Omental fat pad (tissue), 4 donors: Measurements from ENCODE around the gene PLEKHG4B. TPM values are rescaled to one million over a fixed set of nuclear protein-coding genes. Genes with fewer than 3 reads are reported as not detected.

Source experiments
- ATAC-seq: fragments of 150-250 bp; one replicate; pipeline ENCODE4 v1.9.1; 2016; ENCODE audit warnings: mild to moderate bottlenecking, moderate library complexity; ENCODE audit not compliant: low FRiP score
- DNase-seq: peaks from one replicate; pipeline ENCODE4 v3.0.0-alpha.2; 2019; ENCODE audit warnings: low spot score
- total RNA-seq, 4 donors: library from RNA; depleted of rRNA; stranded (reverse); fragments of >200 nt; gene quantifications; one replicate each; pipeline ENCODE4 v1.1.0, GENCODE V29; 2016
- TF ChIP-seq, protein P1 (sequence below), 3 donors: fragments of 450-650 bp; IDR thresholded peaks; one replicate each; pipeline ENCODE4 v1.5.1; 2016 to 2017; ENCODE audit warnings: antibody characterized with exemption in 3 of 3, mild to moderate bottlenecking in 3 of 3, moderate library complexity in 2 of 3

Gene PLEKHG4B
- total RNA-seq, 4 donors from 2014 or later = 0.44 to 0.65 (median 0.60) TPM; not detected in 1

DNA sequence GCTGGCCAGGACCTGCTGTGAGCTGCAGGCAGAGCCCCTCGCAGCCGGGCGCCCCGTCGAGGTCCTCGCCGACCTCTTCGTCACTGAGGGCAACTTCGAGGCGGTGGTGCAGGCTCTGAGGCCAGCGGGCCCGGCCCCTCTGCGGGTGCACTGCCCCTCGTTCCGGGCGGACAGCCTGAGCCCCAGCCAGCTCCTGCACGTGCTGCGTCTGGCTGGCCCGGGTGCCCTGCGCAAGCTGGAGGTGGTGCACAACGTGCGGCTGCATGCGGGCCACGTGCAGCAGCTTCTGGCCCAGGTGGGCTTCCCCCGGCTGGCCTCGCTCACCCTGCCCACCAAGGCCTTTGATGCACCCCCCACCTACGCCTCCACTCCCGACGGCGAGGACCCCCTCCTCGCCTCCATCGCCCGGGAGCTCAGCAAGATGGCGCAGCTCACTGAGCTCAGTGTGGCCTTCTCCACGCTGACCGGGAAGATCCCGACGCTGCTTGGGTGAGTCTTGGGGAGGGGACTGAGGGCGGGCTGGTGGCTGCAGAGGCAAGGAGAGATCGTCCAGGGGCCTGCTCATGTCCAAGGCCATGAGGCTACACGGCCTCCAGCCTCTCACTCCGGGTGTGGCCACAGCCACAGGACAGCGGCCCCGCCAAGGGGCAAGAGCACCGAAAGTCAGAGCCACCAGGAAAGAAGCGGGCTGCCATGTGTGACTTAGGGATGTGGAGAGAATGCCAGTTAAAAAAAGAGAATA is 100.2 kb downstream of the PLEKHG4B start:
- TF ChIP-seq, protein P1, sequence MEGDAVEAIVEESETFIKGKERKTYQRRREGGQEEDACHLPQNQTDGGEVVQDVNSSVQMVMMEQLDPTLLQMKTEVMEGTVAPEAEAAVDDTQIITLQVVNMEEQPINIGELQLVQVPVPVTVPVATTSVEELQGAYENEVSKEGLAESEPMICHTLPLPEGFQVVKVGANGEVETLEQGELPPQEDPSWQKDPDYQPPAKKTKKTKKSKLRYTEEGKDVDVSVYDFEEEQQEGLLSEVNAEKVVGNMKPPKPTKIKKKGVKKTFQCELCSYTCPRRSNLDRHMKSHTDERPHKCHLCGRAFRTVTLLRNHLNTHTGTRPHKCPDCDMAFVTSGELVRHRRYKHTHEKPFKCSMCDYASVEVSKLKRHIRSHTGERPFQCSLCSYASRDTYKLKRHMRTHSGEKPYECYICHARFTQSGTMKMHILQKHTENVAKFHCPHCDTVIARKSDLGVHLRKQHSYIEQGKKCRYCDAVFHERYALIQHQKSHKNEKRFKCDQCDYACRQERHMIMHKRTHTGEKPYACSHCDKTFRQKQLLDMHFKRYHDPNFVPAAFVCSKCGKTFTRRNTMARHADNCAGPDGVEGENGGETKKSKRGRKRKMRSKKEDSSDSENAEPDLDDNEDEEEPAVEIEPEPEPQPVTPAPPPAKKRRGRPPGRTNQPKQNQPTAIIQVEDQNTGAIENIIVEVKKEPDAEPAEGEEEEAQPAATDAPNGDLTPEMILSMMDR (IDR thresholded peaks at IDR 0.05) = no peak
- DNase-seq (no peak), ATAC-seq (no peak)

DNA sequence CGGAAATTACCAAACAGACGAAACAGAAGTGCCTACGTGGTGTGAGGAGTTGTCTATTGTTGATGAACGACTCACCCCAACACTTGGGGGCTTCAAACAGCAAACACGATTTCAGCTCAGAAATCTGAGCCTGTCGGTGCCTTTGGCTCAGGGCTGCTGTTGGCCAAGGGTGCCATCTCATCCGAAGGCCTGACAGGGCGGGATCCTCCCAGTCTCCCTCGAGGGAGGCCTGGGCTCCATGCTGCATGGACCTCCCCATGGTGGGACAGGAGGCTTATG is 100.7 kb downstream of the PLEKHG4B start:
- ATAC-seq = no peak
- no peak for DNase-seq
- TF ChIP-seq, protein P1 (IDR thresholded peaks at IDR 0.05) = no peak

DNA sequence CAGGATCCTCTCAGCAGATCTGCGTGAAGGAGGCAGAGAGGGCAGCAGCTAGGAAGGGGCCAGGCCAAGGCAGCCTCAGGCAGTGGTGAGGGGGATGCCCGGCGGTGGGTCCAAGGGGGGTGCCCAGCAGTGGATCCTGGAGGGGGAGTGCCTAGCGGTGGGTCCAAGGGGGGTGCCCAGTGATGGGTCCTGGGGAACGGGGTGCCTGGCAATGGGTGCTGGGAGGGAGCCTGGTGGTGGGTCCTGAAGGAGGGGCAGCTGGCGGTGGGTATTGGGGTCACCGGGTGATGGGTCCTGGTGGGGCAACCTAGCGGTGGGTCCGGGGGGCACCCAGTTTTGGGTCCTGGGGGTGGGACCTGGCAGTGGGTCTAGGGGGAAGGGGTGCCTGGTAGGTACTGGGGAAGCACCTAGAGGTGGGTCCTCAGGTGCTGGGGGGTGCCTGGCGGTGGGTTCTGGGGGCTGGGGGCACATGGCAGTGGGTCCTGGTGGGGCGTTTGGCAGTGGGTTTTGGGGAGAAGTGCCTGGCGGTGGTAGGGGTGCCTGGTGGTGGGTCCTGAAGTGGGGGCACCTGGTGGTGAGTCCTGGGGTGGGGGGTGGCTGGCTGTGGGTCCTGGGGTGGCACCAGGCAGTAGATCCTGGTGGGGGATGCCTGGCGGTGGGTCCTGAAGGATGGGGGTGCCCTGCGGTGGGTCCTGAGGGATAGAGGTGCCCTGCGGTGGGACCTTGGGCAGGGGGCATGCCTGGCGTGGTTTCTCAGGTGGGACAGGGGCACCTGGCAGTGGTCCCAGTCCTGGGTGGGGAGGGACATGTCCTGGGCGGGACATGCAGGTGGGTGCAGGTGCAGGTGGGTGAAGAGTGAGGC is 101.2 kb downstream of the PLEKHG4B start:
- TF ChIP-seq, protein P1 (IDR thresholded peaks at IDR 0.05) = no peak
- DNase-seq = no peak
- ATAC-seq = no peak

DNA sequence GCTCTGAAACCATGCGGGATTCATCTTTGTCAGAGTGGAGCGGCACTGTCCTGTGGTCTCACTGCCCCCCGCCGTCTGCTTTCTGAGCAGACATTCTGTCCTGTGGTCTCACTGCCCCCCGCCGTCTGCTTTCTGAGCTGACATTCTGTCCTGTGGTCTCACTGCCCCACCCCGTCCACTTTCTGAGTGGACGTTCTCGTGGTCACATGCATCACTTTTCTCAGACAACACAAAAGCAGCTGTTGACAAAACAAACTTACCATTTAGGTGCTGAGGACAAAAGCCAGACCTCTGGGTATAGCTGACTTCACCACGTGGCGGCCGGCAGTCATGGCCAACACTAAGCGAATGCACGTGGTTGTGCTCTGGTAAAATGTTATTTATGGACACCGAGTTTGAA is 102.1 kb downstream of the PLEKHG4B start:
- DNase-seq = no peak
- TF ChIP-seq, protein P1 (IDR thresholded peaks at IDR 0.05) = no peak
- ATAC-seq = no peak

DNA sequence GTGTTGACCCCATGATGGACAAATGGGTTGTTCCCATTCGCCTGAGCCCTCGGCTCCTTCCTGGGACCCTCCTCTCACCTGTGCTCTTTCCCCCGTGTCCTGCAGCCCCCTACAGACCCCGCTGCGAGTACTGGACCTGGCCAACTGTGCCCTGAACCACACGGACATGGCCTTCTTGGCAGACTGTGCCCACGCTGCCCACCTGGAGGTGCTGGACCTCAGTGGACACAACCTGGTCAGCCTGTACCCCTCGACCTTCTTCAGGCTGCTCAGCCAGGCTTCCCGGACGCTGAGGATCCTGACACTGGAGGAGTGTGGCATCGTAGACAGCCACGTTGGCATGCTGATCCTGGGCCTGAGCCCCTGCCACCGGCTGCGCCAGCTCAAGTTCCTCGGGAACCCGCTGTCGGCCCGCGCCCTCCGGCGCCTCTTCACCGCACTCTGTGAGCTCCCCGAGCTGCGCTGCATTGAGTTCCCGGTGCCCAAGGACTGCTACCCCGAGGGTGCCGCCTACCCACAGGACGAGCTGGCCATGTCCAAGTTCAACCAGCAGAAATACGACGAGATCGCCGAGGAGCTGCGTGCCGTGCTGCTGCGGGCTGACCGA is 102.7 kb downstream of the PLEKHG4B start:
- no peak for DNase-seq
- TF ChIP-seq, protein P1 (IDR thresholded peaks at IDR 0.05) = no peak
- no peak for ATAC-seq

DNA sequence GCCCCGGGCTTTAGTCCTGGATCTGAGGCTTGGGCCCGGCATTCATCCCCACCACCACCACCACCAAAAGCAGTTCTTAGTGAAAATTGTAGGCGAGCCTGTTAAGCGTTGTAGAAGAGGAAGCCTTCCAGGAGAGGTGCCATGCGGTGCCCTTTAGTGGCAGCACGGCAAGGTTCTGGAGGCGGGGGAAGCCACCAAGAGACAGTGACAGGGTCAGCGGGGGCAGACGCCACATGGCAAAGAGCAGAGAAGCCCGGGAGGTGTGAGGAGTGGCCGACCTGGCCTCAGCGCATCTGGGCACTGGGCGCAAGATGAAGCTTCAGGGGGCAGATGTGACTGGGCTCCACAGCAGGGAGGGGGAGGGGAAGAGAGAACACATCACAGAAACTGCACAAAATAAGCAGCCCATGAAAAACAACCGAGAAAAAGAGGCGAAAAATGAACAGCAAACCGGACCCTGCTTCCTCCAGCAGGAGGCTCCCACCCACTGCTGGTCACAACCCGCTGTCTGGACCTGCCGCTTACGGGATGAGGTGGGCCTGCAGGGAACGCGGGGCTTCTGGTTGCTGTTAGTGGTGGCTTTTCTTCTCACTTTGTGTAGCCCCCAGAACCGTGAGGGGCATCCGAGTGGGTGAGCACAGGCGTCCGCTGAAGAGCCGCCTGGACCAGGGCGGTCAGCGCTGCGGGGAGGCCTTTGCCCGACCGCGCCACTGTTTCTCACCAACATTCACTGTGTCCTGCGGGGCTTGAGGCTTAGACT is 103.6 kb downstream of the PLEKHG4B start:
- no peak for DNase-seq
- TF ChIP-seq, protein P1 (IDR thresholded peaks at IDR 0.05) = no peak
- no peak for ATAC-seq
